Calu3 (cell line): Measurements from ENCODE around the gene C5orf52. TPM values are rescaled to one million over a fixed set of nuclear protein-coding genes. Genes with fewer than 3 reads are reported as not detected.

Source experiments
- BruUV-seq: library from RNA; stranded (reverse); fragments of 400-500 nt; replicated peaks from 2 replicates; lab custom pipeline; 2021; lab: Mats Ljungman, UMichigan
- CTCF ChIA-PET: fragments of 300-600 bp; sonication (Branson Sonifier 250); formaldehyde crosslinking; loops from one replicate; lab custom pipeline; 2022; ENCODE audit warnings: antibody characterized with exemption; lab: Charles Lee
- DNase-seq: peaks from one replicate; pipeline ENCODE4 v3.0.0; 2022
- H3K27ac Mint-ChIP-seq: one replicate; pipeline ENCODE4 v1.8.0; 2022; ENCODE audit warnings: mixed read lengths; ENCODE audit not compliant: unreplicated experiment
- H3K27me3 Mint-ChIP-seq: one replicate; pipeline ENCODE4 v1.8.0; 2022; ENCODE audit warnings: mixed read lengths; ENCODE audit not compliant: unreplicated experiment
- H3K36me3 Mint-ChIP-seq: one replicate; pipeline ENCODE4 v1.8.0; 2022; ENCODE audit warnings: mild to moderate bottlenecking, moderate library complexity, mixed read lengths; ENCODE audit not compliant: insufficient read depth, unreplicated experiment
- H3K4me1 Mint-ChIP-seq: one replicate; pipeline ENCODE4 v1.8.0; 2022; ENCODE audit warnings: mild to moderate bottlenecking, low read depth, mixed read lengths; ENCODE audit not compliant: unreplicated experiment
- H3K4me3 Mint-ChIP-seq: one replicate; pipeline ENCODE4 v1.8.0; 2022; ENCODE audit warnings: mild to moderate bottlenecking, low read depth, moderate library complexity, mixed read lengths; ENCODE audit not compliant: unreplicated experiment
- H3K9me3 Mint-ChIP-seq: one replicate; pipeline ENCODE4 v1.8.0; 2022; ENCODE audit warnings: low read depth, mixed read lengths; ENCODE audit not compliant: unreplicated experiment
- intact Hi-C: fragments of 100-400 bp; cut with micrococcal nuclease; formaldehyde crosslinking; loops from one replicate; pipeline ENCODE4 v1.10.0; 2022; ENCODE audit not compliant: unreplicated experiment
- total RNA-seq: library from RNA; stranded (reverse); gene quantifications from 2 replicates; pipeline ENCODE4 v1.2.3, GENCODE V29; 2022
- TF ChIP-seq, protein P1 (sequence below): fragments of 200-600 bp; IDR thresholded peaks from one replicate; pipeline ENCODE4 v1.8.0; 2022; ENCODE audit warnings: antibody characterized with exemption; ENCODE audit not compliant: unreplicated experiment

The C5orf52 gene
- total RNA-seq, 1 experiment from 2014 or later, result not detected

DNA sequence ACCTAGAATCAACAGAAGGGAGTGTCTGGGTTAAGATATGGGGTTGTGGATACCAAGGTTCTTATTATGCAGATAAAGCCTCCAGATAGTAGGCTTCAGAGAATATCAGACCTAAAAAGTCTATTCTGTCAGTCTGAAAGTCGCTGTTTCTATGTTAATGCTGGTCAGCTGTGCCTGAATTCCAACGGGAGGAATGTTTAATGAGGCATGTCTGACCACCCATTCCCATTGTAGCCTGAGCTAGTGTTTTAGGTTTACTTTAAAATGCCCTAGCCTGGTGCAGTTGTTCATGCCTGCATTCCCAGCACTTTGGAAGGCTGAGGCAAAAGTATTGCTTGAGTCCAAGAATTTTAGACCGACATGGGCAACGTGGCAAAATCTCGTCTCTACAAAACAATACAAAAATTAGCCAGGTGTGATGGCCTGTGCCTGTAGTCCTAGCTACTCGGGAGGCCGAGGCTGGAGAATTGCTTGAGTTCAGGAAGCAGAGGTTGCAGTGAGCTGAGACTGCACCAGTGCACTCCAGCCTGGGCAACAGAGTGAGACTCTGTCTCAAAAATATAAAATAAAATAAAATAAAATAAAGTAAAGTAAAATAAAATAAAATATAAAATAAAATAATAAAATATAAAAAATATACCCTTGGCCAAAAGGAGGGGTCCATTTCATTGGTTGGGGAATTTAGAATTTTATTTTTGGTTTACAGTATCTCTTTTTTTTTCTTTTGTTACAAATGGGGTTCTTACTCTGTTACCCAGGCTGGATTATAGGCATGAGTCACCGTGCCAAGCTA, 11.3 kb upstream of the C5orf52 start:
- Mint-ChIP-seq H3K9me3 (peaks cover 5% of the 10 kb centered on the region), H3K27me3 (no peaks in the 10 kb centered on the region), H3K4me1 (no peaks in the 10 kb centered on the region), H3K36me3 (no peaks in the 10 kb centered on the region), H3K4me3 (no peak overlapping the region), H3K27ac (no peak overlapping the region)
- no peak for DNase-seq
- BruUV-seq, result no TSS peak
- intact Hi-C loops, result no loop called here
- CTCF ChIA-PET, result interaction anchor here (0.7 kb wide), 1 partner anchor 172 kb away, joined by 5 read pairs; no protein-coding TSS in a partner anchor
- TF ChIP-seq, protein P1, sequence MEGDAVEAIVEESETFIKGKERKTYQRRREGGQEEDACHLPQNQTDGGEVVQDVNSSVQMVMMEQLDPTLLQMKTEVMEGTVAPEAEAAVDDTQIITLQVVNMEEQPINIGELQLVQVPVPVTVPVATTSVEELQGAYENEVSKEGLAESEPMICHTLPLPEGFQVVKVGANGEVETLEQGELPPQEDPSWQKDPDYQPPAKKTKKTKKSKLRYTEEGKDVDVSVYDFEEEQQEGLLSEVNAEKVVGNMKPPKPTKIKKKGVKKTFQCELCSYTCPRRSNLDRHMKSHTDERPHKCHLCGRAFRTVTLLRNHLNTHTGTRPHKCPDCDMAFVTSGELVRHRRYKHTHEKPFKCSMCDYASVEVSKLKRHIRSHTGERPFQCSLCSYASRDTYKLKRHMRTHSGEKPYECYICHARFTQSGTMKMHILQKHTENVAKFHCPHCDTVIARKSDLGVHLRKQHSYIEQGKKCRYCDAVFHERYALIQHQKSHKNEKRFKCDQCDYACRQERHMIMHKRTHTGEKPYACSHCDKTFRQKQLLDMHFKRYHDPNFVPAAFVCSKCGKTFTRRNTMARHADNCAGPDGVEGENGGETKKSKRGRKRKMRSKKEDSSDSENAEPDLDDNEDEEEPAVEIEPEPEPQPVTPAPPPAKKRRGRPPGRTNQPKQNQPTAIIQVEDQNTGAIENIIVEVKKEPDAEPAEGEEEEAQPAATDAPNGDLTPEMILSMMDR, result no peak

DNA sequence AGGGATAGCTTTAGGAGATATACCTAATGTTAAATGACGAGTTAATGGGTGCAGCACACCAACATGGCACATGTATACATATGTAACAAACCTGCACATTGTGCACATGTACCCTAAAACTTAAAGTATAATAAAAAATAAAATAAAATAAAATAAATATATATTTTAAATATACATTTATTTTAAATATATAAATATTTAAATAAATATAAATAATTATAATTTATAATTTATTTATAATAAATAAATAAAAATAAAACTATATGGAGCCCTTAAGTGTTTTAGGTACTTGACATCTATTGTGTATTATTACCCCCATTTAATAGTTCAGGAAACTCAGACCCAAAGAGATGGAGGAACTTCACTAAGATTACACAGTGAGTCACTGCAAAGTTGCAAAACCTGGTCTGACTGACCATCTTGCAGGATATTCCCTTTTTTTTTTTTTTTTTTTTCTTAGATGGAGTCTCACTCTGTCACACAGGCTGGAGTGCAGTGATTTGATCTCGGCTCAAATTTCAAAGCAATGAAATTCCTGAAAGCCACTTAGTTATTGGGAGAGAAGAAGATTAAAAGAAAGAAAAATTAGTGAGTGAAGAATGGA, 5.8 kb upstream of the C5orf52 start:
- CTCF ChIA-PET, result no interaction called here
- Mint-ChIP-seq H3K27me3 (no peaks in the 10 kb centered on the region), H3K27ac (no peak overlapping the region), H3K4me1 (peaks cover 19% of the 10 kb centered on the region), H3K4me3 (no peak overlapping the region), H3K9me3 (no peaks in the 10 kb centered on the region), H3K36me3 (peaks cover 9% of the 10 kb centered on the region)
- intact Hi-C loops, result loop anchor here (5.0 kb wide), 1 partner anchor 93 kb away; no protein-coding TSS in a partner anchor
- DNase-seq, result peak; percentile 63
- TF ChIP-seq, protein P1, result no peak
- BruUV-seq, result no TSS peak

DNA sequence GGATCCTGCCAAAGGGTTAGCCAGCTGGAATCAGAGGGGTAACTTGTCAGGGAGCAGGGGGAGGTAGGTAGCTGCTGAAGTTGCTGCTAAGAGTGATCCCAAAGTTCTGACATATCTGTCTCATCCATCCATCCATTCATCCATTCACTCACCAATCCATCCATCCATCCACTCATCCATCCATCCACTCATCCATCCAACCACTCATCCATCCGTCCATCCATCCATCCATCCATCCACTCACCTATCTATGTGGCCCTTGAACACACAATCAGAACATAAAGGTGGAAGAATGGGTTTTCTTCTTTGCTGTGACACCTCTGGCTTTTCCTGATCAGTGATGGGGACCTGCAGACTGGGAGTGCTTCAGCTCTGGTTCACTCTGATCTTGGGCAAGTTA, 3.0 kb upstream of the C5orf52 start:
- H3K9me3 Mint-ChIP-seq, result no peaks in the 10 kb centered on the region
- intact Hi-C loops, result loop anchor here (5.0 kb wide), 1 partner anchor 96 kb away; no protein-coding TSS in a partner anchor
- BruUV-seq, result no TSS peak
- H3K4me1 Mint-ChIP-seq, result peaks cover 38% of the 10 kb centered on the region
- no peak for DNase-seq
- H3K36me3 Mint-ChIP-seq, result peaks cover 26% of the 10 kb centered on the region
- peaks cover 15% of the 10 kb centered on the region for H3K27me3 Mint-ChIP-seq
- TF ChIP-seq, protein P1, result no peak
- H3K4me3 Mint-ChIP-seq, result no peak overlapping the region
- CTCF ChIA-PET, result interaction anchor here (1.0 kb wide), 2 partner anchors 75 to 76 kb away, joined by 4 to 7 read pairs; no protein-coding TSS in a partner anchor
- H3K27ac Mint-ChIP-seq, result no peak overlapping the region

DNA sequence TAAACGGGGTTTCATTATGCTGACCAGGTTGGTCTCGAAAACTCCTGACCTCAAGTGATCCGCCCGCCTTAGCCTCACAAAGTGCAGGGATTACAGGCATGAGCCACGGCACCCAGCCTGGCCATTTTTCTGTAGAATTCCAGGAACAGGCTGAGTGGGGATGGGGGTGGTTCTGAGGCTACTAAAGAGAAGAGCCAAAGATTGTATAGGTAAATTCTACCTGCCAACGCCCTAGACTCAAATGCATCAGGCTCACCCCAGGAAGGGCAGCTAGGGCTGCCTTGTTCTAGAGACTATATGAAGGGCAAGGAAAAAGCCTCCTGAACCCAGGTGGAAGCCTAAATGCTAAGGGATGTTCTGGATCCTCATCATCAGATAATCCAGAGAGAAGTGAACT, 1.6 kb upstream of the C5orf52 start:
- peak overlapping the region; percentile 71 for H3K27ac Mint-ChIP-seq
- intact Hi-C loops, result loop anchor here (1.0 to 5.0 kb wide), 3 partner anchors 49 to 97 kb away; partner anchors contain the start of gene LSM11
- H3K9me3 Mint-ChIP-seq, result no peaks in the 10 kb centered on the region

More for the DNA sequence above, 1.6 kb upstream of the C5orf52 start:
- Mint-ChIP-seq H3K36me3 (peaks cover 26% of the 10 kb centered on the region), H3K4me3 (peak overlapping the region; percentile 84), H3K27me3 (peaks cover 15% of the 10 kb centered on the region), H3K4me1 (peaks cover 38% of the 10 kb centered on the region)
- CTCF ChIA-PET, result no interaction called here
- TF ChIP-seq, protein P1, result no peak
- BruUV-seq, result no TSS peak
- no peak for DNase-seq
